Measurements from ENCODE around the gene EEF1AKMT2. TPM values are rescaled to one million over a fixed set of nuclear protein-coding genes. Genes with fewer than 3 reads are reported as not detected.

The EEF1AKMT2 gene
- total RNA-seq, 1 experiment from 2014 or later = 18.2 TPM

- Histone ChIP-seq H3K79me2 (ENCODE audit: low read length) (peaks cover 80% of the 10 kb centered on the region), H4K20me1 (ENCODE audit: low read length) (no peaks in the 10 kb centered on the region), H3K9me2 (replicated peaks; ENCODE audit: low read length) (no peaks in the 10 kb centered on the region), H3K4me2 (ENCODE audit: low read length) (no peak overlapping the region), H3K4me3 (ENCODE audit: low read length) (no peak overlapping the region), H3K4me1 (ENCODE audit: insufficient read depth, low read length) (peaks cover 39% of the 10 kb centered on the region), H3K27ac (ENCODE audit: low read length) (no peak overlapping the region), H3K36me3 (ENCODE audit: low read depth, low read length) (no peaks in the 10 kb centered on the region), H3K27me3 (ENCODE audit: low read length) (no peaks in the 10 kb centered on the region), H3K9me3 (ENCODE audit: low read length) (no peaks in the 10 kb centered on the region), H2AFZ (ENCODE audit: low read length) (no peak overlapping the region), H3K9ac (ENCODE audit: low read length) (no peak overlapping the region), H3F3A (ENCODE audit: low read length, unreplicated experiment) (no peaks in the 10 kb centered on the region)
- TF ChIP-seq, protein P1, sequence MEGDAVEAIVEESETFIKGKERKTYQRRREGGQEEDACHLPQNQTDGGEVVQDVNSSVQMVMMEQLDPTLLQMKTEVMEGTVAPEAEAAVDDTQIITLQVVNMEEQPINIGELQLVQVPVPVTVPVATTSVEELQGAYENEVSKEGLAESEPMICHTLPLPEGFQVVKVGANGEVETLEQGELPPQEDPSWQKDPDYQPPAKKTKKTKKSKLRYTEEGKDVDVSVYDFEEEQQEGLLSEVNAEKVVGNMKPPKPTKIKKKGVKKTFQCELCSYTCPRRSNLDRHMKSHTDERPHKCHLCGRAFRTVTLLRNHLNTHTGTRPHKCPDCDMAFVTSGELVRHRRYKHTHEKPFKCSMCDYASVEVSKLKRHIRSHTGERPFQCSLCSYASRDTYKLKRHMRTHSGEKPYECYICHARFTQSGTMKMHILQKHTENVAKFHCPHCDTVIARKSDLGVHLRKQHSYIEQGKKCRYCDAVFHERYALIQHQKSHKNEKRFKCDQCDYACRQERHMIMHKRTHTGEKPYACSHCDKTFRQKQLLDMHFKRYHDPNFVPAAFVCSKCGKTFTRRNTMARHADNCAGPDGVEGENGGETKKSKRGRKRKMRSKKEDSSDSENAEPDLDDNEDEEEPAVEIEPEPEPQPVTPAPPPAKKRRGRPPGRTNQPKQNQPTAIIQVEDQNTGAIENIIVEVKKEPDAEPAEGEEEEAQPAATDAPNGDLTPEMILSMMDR (conservative IDR thresholded peaks at IDR 0.05; ENCODE audit: low read depth, low read length) = no peak
- TF ChIP-seq EZH2phosphoT487 (IDR thresholded peaks at IDR 0.05; ENCODE audit: borderline replicate concordance, low read length) (no peak), EZH2 (IDR thresholded peaks at IDR 0.05; ENCODE audit: low read length, unreplicated experiment) (no peak)
- intact Hi-C loops (cut with micrococcal nuclease) = no loop called here
- ChIA-PET CTCF (no interaction called here), POLR2A (ENCODE audit: unreplicated experiment) (no interaction called here)
- ATAC-seq = no peak
- no TSS peak for BruUV-seq (replicated peaks)
- no peak for DNase-seq
Measured at GRCh38 chr10:124739119-124739921, 52.4 kb downstream of the EEF1AKMT2 start.

- POLR2A ChIA-PET (ENCODE audit: unreplicated experiment) = no interaction called here
Measured at GRCh38 chr10:124738441-124738840, 53.2 kb downstream of the EEF1AKMT2 start.

More at GRCh38 chr10:124738441-124738840, 53.2 kb downstream of the EEF1AKMT2 start:
- CTCF ChIA-PET = no interaction called here
- Histone ChIP-seq H3F3A (ENCODE audit: low read length, unreplicated experiment) (no peaks in the 10 kb centered on the region), H3K9me3 (ENCODE audit: low read length) (no peaks in the 10 kb centered on the region), H3K27ac (ENCODE audit: low read length) (no peak overlapping the region), H2AFZ (ENCODE audit: low read length) (no peak overlapping the region), H4K20me1 (ENCODE audit: low read length) (no peaks in the 10 kb centered on the region), H3K9me2 (replicated peaks; ENCODE audit: low read length) (no peaks in the 10 kb centered on the region), H3K27me3 (ENCODE audit: low read length) (no peaks in the 10 kb centered on the region), H3K9ac (ENCODE audit: low read length) (no peak overlapping the region), H3K4me3 (ENCODE audit: low read length) (no peak overlapping the region), H3K36me3 (ENCODE audit: low read depth, low read length) (no peaks in the 10 kb centered on the region), H3K79me2 (ENCODE audit: low read length) (peaks cover 82% of the 10 kb centered on the region), H3K4me1 (ENCODE audit: insufficient read depth, low read length) (peaks cover 39% of the 10 kb centered on the region), H3K4me2 (ENCODE audit: low read length) (no peak overlapping the region)
- ATAC-seq = no peak
- no TSS peak for BruUV-seq (replicated peaks)
- TF ChIP-seq, protein P1 (conservative IDR thresholded peaks at IDR 0.05; ENCODE audit: low read depth, low read length) = no peak
- TF ChIP-seq EZH2phosphoT487 (IDR thresholded peaks at IDR 0.05; ENCODE audit: borderline replicate concordance, low read length) (no peak), EZH2 (IDR thresholded peaks at IDR 0.05; ENCODE audit: low read length, unreplicated experiment) (no peak)
- DNase-seq = no peak
- intact Hi-C loops (cut with micrococcal nuclease) = no loop called here

Data from PC-3 (cell line).